Measurements from ENCODE around the gene AGTPBP1. TPM values are rescaled to one million over a fixed set of nuclear protein-coding genes. Genes with fewer than 3 reads are reported as not detected.

The AGTPBP1 gene
- total and polyA plus RNA-seq, 2 of the 8 experiments (the other 6 are each of a cell fraction or from before 2014, with no cell fraction given), result 13.4 to 65.2 TPM

- no peak for FAIRE-seq
- Histone ChIP-seq H3K23ac (ENCODE audit: insufficient read length) (no peak overlapping the region), H2AFZ (ENCODE audit: low read length) (no peak overlapping the region), H3K27me3 (replicated peaks in 1 of 4; ENCODE audit: control insufficient read depth in 3 of 4, extremely low read depth in 1 of 4, insufficient read depth in 3 of 4, low read length in 3 of 4) (no peaks in the 10 kb centered on the region), H4K8ac (ENCODE audit: extremely low read depth, insufficient read depth, low read length) (no peak overlapping the region), H3K56ac (replicated peaks; ENCODE audit: insufficient read length, low read depth, low read length) (no peak overlapping the region), H2BK15ac (ENCODE audit: low read length) (no peak overlapping the region), H3K79me2 (ENCODE audit: control insufficient read depth in 1 of 2, insufficient read depth in 2 of 2, low read length in 2 of 2) (no peaks in the 10 kb centered on the region), H4K20me1 (replicated peaks in 1 of 2; ENCODE audit: control insufficient read depth in 1 of 2, insufficient read depth in 2 of 2, low read length in 2 of 2) (no peaks in the 10 kb centered on the region), H2BK120ac (replicated peaks; ENCODE audit: low read depth, low read length) (no peak overlapping the region), H3K18ac (ENCODE audit: extremely low read depth, low read length) (no peak overlapping the region), H3K9me3 (ENCODE audit: insufficient read depth in 2 of 2, low read depth in 1 of 2, low read length in 1 of 2) (no peaks in the 10 kb centered on the region), H3K14ac (ENCODE audit: insufficient read length) (no peak overlapping the region), H3K79me1 (ENCODE audit: low read depth, low read length) (no peaks in the 10 kb centered on the region), H3K23me2 (ENCODE audit: low read depth, low read length) (no peaks in the 10 kb centered on the region), H3K4me1 (replicated peaks in 1 of 4; ENCODE audit: control insufficient read depth in 3 of 4, insufficient read depth in 4 of 4, low read length in 3 of 4) (no peaks in the 10 kb centered on the region), H2BK12ac (ENCODE audit: low read depth, low read length) (no peak overlapping the region), H4K91ac (replicated peaks; ENCODE audit: insufficient read length, low read length) (no peak overlapping the region), H2BK5ac (ENCODE audit: low read depth, low read length) (no peak overlapping the region), H3K4me2 (ENCODE audit: insufficient read depth in 1 of 2, low read depth in 2 of 2, low read length in 2 of 2) (no peak overlapping the region), H3K4me3 (ENCODE audit: extremely low read depth in 1 of 4, insufficient read depth in 2 of 4, low read depth in 3 of 4, low read length in 4 of 4) (no peak overlapping the region), H4K5ac (ENCODE audit: insufficient read length, low read depth, low read length) (no peak overlapping the region), H3K27ac (ENCODE audit: low read depth, low read length) (no peak overlapping the region), H3K9ac (replicated peaks in 1 of 4; ENCODE audit: extremely low read depth in 1 of 4, low read depth in 3 of 4, low read length in 3 of 4) (no peak overlapping the region), H2AK5ac (ENCODE audit: low read depth, low read length) (no peak overlapping the region), H3K36me3 (ENCODE audit: control insufficient read depth in 2 of 4, insufficient read depth in 4 of 4, low read length in 3 of 4) (no peaks in the 10 kb centered on the region), H3K4ac (replicated peaks; ENCODE audit: insufficient read length, low read depth, low read length) (no peak overlapping the region), H2BK20ac (ENCODE audit: low read length) (no peak overlapping the region)
- POLR2A ChIA-PET (ENCODE audit: partially characterized antibody), result no interaction called here
- peak; percentile 70 to 82 for TF ChIP-seq RAD21 (IDR thresholded peaks at IDR 0.05 in 1 of 2, conservative IDR thresholded peaks at IDR 0.05 in 1 of 2; ENCODE audit: low read depth in 2 of 2, low read length in 2 of 2)
- no peak for TF ChIP-seq KDM1A (IDR thresholded peaks at IDR 0.05; ENCODE audit: borderline replicate concordance, low read length)
- no peak for TF ChIP-seq KDM4A (IDR thresholded peaks at IDR 0.05; ENCODE audit: low read depth, low read length, severe bottlenecking)
- TF ChIP-seq CTCF (IDR thresholded peaks at IDR 0.05; ENCODE audit: control extremely low read depth in 1 of 3, insufficient read depth in 1 of 3, low read depth in 1 of 3, low read length in 3 of 3), result peak; percentile 47 to 67 (median 60)
- no peak for TF ChIP-seq E2F6 (IDR thresholded peaks at IDR 0.05)
- CTCF ChIA-PET (ENCODE audit: partially characterized antibody), result interaction anchor here (0.8 to 7.5 kb wide), 14 partner anchors 8 to 359 kb away, joined by 3 to 53 read pairs (median 4); no protein-coding TSS in a partner anchor
- WGBS, 2 experiments (ENCODE audit: extremely low coverage in 1 of 2, insufficient coverage in 1 of 2, insufficient read length in 1 of 2, insufficient replicate concordance in 2 of 2, low coverage in 1 of 2, low lambda C conversion rate in 2 of 2, missing lambda C conversion rate in 1 of 2), result 81% methylated on average over 4 of the region's 4 CpGs; no CpG with 5 or more reads in 1 of the 2 experiments
- DNase-seq (ENCODE audit: low read depth in 1 of 2, low spot score in 2 of 2), result no peak
Observed at GRCh38 chr9:85508616-85509015, 233.1 kb downstream of the AGTPBP1 start.

Data from H1 (cell line).